ENCODE measurements around the gene ZSWIM3.

GRCh38 chr20:45902199-45902701, 44.8 kb downstream of the ZSWIM3 start:
- TF ChIP-seq CTCF (IDR thresholded peaks at IDR 0.05; ENCODE audit: low read depth, low read length), result no peak
- TF ChIP-seq EZH2phosphoT487 (IDR thresholded peaks at IDR 0.05; ENCODE audit: low read depth), result no peak

Measured in OCI-LY3 (cell line).